Left colon (tissue), 2 donors: ENCODE measurements around the gene LPCAT2. TPM values are rescaled to one million over a fixed set of nuclear protein-coding genes. Genes with fewer than 3 reads are reported as not detected.

Source experiments
- ATAC-seq: fragments of 200-7000 bp; cut with Tn5 transposase; one replicate; pipeline ENCODE4 v1.9.1; 2020; ENCODE audit warnings: mild to moderate bottlenecking, moderate library complexity
- DNase-seq, 2 donors: peaks; one replicate each; pipeline ENCODE4 v3.0.0-alpha.2; 2020
- intact Hi-C, 2 donors: fragments of 100-400 bp; cut with DNase I in 1 of 2; cut with micrococcal nuclease in 1 of 2; formaldehyde crosslinking; loops; one replicate each; pipeline versions ENCODE4 v1.11.2 to v1.14.0; 2022; cut with DNase I, micrococcal nuclease
- long read RNA-seq: library from polyadenylated mRNA; unstranded; transcript quantifications from one replicate; pipeline ENCODE4 v2.0.0, GENCODE V29; 2021
- total RNA-seq, 2 donors: library from RNA; stranded (reverse); fragmentation: NEBNext Ultra II Directional; extraction: Animal tissue kit (Norgen Biotek cat#: 25700); gene quantifications; one replicate each; pipeline ENCODE4 v1.2.1, GENCODE V29; 2021
- donor health status: DM: no; HTN: no; CAD: no.
- donor health status: DM: yes; HTN: yes; CAD: no.

LPCAT2 gene, protein sequence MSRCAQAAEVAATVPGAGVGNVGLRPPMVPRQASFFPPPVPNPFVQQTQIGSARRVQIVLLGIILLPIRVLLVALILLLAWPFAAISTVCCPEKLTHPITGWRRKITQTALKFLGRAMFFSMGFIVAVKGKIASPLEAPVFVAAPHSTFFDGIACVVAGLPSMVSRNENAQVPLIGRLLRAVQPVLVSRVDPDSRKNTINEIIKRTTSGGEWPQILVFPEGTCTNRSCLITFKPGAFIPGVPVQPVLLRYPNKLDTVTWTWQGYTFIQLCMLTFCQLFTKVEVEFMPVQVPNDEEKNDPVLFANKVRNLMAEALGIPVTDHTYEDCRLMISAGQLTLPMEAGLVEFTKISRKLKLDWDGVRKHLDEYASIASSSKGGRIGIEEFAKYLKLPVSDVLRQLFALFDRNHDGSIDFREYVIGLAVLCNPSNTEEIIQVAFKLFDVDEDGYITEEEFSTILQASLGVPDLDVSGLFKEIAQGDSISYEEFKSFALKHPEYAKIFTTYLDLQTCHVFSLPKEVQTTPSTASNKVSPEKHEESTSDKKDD
- total RNA-seq = 10 to 100 TPM; 14.0 to 17.9 TPM
- long read RNA-seq, full-length matches to known transcripts = 6 of 7 reads
- long read RNA-seq, partial matches to known transcripts = 0 of 7 reads
- long read RNA-seq, other reads (novel, unspliced or antisense) = 1 of 7 reads

DNA sequence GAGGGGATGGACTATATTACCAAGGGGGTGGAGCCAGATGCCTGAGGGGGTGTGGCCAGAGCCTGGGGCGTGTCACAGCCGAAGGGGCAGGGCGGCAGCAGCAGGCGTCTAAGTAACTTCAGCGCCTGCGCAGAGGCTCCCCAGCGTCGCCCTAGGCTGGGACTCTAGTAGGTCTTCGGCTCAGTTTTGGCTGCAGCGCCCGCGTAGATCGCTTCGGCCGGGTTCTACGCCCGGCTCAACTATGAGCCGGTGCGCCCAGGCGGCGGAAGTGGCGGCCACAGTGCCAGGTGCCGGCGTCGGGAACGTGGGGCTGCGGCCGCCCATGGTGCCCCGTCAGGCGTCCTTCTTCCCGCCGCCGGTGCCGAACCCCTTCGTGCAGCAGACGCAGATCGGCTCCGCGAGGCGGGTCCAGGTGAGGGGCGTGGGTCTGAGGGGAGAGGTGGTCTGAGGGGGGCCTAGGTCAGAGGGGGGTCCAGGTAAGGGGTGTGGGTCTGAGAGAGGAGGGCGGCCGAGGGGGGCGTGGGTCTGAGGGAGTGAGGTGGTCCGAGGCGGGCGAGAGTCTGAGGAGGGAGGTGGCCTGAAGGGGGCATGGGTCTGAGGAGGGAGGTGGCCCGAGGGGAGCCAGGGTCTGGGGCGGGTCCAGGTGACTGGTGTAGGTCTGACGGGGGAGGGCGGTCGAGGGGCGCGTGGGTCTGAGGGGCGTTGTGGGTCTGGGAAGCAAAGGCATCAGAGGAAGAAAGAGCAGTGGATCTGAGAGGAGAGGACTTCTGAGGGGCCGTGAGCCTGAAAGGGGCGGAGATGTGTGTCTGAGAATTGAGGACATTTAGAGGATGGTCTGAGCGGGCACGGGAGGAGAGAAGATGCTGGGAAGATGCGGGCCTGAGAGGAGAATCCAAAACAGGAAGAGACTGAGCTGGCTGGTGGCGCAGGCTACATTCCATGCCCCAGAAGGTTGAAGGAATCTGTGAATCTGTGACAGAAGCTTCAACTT is at the start of gene LPCAT2:
Gene LPCAT2, plus strand, starts transcription at position 132 of the 991 bp plus-strand sequence. Its CDS starts 110 bp downstream, at position 242.
- DNase-seq (peak; percentile 86 to 91), ATAC-seq (peak; percentile 97)
- intact Hi-C loops = no loop called here

DNA sequence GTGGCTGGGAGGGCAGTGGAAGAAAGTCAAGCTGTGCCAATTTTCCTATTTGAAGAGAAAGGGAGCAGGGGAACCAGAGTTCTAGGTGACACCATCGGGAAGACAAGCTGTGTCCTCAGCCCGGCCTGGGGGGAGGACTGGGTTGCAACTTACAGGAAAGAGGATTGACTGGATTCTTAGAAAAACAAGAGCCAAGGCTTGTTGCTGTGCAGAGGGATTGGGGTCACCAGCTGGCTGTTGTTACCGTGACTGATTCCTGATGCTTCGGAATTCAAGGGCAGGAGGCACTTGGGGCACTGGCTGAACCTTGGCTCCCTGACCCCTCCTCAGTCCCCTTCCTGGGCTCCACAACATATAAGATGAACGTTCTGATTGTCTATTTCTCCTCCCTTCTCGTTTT is 46.6 kb upstream of the LPCAT2 start:
- no peak for DNase-seq
- no peak for ATAC-seq
- intact Hi-C loops = loop anchor here in 1 of 2 donors (10.0 kb wide), 1 partner anchor 243 kb away; no protein-coding TSS in a partner anchor

DNA sequence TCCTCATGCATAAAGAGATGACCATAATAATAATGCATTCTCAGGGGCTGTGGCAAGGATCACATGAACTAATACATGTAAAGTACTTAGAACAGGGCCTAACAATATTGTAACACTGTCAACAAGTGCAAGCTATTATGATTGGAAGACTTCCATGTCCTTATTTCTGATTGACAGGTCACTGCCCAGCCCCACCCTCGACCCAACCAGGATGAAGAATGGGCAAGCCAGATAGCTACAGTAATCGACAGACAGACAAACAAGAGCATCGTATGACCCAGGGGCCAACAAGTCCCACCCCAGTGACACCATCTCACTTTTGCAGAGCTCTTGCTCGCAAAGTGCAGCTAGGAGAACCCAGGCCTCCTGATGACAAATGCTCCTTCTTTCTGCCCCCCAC is 44.5 kb upstream of the LPCAT2 start:
- DNase-seq (no peak), ATAC-seq (no peak)
- intact Hi-C loops = loop anchor here in 1 of 2 donors (10.0 kb wide), 1 partner anchor 240 kb away; no protein-coding TSS in a partner anchor

DNA sequence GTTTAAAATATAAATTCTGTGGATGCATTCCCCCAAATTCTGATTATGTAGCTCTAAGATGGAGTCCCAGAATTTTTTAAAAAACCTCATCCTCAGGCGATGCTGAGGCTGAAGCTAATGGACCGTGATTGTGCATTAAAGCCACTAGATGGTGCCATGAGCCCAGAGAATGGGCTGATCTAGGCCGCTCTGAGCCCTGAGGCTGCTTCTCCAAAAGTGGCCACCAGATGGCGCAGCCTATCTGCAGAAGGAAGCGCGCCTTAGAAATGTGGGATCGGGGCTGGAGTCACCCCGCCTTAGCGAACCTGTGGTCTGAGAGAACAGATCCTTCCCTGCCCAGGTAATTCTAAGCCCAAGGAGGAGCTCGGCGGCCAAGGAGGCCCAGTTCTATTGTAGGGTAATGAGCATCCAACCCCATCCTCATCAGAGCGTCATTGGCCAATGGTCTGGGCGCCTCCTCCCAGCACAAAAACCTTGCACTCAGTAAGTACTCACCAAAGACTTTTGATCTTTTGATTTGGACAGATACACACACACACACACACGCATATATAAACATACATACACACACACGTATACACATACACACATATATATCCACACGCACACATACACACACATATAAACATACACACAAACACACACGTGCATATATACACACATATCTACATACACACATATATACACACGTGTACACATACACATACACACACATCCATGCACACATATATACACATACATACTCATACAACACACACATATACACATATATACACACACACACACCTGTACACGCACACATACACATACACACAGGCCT is 43.6 kb upstream of the LPCAT2 start:
- ATAC-seq (peak; percentile 97), DNase-seq (peak; percentile 71 to 93)

DNA sequence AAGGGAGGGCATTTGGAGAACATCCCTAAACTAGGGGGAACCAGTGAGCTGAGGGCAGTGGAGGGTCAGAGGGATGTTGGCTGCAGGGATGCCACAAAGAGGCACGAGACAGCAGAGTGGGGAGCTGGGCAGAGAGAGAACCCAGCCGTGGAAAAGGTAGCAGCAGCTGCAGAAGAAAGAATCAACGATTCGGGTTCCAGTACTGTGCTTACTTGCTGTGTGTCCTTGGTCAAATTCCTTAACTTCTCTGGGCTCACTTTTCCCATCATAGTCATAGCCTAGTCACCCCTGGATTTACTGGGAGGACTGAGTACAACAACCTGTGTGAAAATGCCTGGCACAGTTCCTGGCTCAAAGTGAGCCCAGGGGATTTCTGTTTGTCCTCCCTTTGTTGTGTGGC is 42.7 kb upstream of the LPCAT2 start:
- ATAC-seq (no peak), DNase-seq (no peak)
- intact Hi-C loops = loop anchor here (5.0 to 10.0 kb wide), 3 partner anchors 76 to 239 kb away; no protein-coding TSS in a partner anchor

More for the DNA sequence above, 43.6 kb upstream of the LPCAT2 start:
- intact Hi-C loops = loop anchor here (5.0 to 10.0 kb wide), 3 partner anchors 77 to 240 kb away; no protein-coding TSS in a partner anchor

DNA sequence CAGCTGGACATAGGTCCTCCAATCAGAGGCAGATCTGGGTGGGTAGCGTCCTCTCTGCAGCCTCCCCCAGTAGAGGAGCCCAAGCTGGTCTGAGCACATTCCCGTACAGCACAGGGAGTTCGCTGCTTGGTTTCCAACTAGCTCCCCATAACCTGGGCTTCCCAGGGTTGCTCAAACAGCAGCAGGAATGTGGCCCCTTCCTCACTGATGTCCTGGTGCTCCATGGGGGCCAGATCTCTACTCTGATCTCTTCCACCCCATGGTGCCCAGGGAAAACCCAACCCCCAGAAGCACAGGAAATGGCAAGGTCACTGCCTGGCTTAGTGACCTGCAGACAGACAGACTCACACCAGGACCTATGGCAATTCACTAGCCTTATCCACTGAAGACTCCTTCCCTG is 41.0 kb upstream of the LPCAT2 start:
- intact Hi-C loops = loop anchor here (5.0 to 10.0 kb wide), 3 partner anchors 74 to 237 kb away; no protein-coding TSS in a partner anchor
- ATAC-seq (no peak), DNase-seq (no peak)

DNA sequence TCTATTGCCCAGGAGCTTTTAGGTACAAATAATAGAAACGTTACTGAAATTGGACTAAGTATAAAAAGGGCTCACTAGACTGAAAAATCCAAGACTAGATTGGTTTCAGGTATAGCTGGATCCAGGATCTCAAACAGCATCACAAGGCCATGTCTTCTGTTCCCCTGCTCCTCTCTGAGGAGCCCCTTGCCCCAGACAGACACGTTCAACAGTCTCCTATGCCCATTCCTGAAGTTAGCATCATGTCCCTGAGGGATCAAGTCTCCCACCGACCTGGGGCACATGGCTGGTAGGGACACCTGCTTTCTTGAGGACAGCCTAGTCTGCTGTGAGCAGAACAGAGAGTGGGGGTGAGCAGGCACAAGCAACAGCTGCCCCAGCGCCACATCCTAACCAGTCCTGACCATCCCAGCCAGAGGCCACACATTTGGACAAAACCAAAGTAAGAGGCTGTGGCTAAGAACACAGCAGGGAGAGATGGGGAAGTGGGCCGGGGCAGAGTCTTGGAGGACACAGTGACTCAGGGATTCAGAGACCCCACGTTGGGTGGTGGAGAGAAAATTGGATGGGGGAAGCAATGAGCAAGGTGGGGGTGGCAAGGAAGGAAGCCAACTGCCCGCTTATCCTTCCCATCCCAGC is 40.4 kb upstream of the LPCAT2 start:
- intact Hi-C loops = loop anchor here (5.0 to 10.0 kb wide), 3 partner anchors 74 to 236 kb away; no protein-coding TSS in a partner anchor
- no peak for ATAC-seq
- no peak for DNase-seq

DNA sequence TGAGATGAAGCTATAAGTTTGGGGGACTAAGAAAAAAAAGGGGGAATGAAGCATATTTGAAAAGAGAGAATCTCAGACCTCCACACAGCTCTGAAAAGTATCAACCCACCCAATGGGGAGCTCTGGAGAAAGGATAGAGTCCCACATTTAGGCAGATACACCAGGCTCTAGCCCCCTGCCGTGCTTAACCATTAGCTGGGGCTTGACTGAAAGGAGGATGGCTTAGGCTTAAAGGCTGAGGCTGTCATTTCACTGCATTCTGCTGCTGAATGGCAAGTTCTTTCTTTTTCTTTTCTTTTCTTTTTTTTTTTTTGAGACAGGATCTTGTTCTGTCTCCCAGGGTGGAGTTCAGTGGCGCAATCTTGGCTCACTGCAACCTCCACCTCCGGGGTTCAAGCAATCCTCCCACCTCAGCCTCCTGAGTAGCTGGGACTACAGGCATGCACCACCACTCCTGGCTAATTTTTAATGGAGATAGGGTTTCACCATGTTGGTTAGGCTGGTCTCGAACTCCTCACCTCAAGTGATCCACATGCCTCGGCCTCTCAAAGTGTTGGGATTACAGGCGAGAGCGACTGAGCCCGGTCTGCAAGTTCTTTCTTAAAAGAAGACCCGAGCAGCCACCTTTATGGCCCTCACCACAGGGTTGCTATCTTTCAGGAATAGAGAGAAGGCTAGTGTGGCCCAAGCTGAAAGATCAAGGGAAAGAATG is 38.9 kb upstream of the LPCAT2 start:
- DNase-seq (no peak), ATAC-seq (no peak)
- intact Hi-C loops = loop anchor here (5.0 to 10.0 kb wide), 4 partner anchors 72 to 375 kb away; no protein-coding TSS in a partner anchor

DNA sequence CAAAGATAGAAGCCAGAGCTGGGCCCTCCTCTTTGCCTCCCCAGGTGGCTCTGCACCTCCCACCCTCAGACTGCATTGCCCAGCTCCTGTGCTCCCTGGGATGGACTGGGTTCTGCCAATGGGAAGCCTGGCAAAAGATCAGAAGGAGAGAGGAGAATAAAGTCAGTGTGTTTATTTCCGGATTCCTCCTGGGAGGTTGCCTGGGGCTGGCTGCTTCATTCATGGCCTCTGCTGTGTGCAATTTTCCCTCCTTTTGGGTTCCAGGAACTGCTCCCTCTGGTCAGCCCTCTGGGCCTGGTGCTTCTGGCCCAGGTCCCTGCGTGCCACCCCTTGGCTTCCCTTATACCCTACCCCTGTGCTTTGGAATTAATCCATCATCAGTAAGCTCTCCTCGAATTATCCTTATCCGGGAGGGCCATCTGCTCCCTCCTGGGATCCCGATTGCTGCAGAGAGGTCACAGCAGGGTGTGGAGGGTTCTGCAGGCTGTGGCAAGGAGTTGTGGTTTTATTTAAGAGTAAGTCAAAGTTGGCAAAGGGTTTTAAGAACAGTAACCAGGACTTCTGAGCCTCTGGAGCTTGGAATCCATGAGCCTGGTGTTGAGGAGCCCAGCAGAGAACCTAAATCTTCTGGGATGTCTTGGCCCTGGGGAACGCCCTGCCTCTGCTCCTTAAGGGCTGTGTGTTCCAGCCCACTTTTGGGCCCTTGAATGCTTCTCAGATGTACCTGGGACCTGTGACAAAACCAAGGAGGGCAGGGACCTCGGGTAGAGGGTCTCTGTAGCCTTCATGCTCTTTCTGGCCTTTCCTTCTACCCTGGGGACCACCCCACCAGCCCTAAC is 38.1 kb upstream of the LPCAT2 start:
- DNase-seq = no peak
- no peak for ATAC-seq
- intact Hi-C loops = loop anchor here in 1 of 2 donors (10.0 kb wide), 1 partner anchor 374 kb away; no protein-coding TSS in a partner anchor

DNA sequence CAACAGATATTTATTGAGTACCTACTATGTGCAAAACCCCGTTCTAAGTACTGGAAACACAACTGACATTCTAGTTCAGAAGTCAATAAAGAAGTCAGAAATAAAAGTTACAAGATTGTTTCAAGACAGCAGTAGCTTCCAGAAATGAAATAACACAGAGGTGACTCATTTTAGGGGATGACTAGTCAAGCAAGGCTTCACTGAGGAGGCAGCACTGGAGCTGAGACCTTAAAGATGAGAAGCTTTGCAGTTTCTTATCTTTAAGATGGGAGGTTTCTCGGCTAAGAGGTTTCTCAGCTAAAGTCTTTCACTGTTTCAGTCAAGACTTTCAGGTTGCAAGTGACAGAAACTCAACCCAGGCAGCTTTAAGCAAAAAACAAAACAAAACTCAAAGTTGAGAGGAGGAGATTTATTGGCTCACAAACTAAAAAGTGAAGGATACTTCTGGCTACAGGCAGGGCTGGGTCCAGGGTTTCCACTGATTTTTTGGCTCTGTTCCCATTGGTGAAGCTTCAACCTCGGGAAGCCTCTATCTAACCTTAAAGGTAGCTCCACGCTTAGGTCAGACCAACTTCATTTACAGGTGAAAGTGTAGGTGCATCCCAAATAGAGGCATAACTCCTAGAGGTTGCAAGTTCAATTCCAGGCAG is 37.3 kb upstream of the LPCAT2 start:
- intact Hi-C loops = loop anchor here in 1 of 2 donors (10.0 kb wide), 1 partner anchor 373 kb away; no protein-coding TSS in a partner anchor
- ATAC-seq (no peak), DNase-seq (no peak)

DNA sequence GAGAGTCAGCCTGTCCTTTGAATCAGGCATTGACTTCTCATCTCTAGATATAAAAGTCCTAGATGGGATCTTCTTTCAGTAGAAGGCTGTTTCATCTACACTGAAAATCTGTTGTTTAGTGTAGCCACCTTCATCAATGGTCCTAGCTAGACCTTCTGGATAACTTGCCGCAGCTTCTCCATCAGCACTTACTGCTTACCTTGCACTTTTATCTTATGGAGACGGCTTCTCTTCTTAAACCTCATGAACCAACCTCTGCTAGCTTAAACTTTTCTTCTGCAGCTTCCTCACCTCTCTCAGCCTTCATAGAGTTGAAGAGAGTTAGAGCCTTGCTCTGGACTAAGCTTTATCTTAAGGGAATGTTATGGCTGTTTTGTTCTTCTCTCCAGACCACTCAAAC is 35.3 kb upstream of the LPCAT2 start:
- intact Hi-C loops = loop anchor here in 1 of 2 donors (10.0 kb wide), 1 partner anchor 371 kb away; no protein-coding TSS in a partner anchor
- no peak for DNase-seq
- ATAC-seq = no peak

DNA sequence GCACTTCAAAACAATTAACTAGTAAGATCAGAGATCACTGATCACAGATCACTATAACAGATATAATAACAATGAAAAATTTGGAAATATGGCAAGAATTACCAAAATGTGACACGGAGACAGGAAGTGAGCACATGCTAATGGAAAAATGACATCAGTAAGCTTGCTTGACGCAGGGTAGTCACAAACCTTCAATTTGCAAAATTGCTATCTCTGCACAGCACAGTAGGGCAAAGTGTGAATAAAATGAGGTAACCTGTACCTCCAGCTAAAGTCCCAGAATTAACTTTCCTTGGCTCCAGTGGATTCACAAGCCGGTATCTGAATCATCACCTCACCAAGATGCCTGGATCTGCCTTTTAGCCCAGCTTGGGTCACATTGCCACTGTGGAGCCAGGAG is 34.1 kb upstream of the LPCAT2 start:
- intact Hi-C loops = loop anchor here in 1 of 2 donors (10.0 kb wide), 1 partner anchor 370 kb away; no protein-coding TSS in a partner anchor
- no peak for DNase-seq
- ATAC-seq = no peak

DNA sequence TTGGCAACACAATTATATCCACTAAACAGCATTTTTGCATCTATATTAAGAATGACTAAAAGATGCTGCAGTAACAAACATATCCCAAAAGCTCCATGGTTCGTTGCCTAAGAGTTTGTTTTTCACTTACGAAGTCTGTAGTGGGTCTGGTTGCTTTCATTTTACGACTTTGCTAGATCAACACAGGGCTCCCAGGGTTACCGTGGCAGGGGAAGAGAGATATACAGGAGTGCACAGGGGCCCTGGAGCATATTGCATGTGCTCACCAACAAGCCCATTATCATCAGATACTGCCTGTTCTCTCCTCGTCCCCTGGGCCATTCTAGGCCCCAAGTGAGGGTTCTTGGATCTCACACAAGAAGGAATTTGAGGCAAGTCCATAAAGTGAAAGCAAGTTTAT is 33.0 kb upstream of the LPCAT2 start:
- no peak for ATAC-seq
- DNase-seq = no peak
- intact Hi-C loops = loop anchor here in 1 of 2 donors (10.0 kb wide), 1 partner anchor 369 kb away; no protein-coding TSS in a partner anchor

DNA sequence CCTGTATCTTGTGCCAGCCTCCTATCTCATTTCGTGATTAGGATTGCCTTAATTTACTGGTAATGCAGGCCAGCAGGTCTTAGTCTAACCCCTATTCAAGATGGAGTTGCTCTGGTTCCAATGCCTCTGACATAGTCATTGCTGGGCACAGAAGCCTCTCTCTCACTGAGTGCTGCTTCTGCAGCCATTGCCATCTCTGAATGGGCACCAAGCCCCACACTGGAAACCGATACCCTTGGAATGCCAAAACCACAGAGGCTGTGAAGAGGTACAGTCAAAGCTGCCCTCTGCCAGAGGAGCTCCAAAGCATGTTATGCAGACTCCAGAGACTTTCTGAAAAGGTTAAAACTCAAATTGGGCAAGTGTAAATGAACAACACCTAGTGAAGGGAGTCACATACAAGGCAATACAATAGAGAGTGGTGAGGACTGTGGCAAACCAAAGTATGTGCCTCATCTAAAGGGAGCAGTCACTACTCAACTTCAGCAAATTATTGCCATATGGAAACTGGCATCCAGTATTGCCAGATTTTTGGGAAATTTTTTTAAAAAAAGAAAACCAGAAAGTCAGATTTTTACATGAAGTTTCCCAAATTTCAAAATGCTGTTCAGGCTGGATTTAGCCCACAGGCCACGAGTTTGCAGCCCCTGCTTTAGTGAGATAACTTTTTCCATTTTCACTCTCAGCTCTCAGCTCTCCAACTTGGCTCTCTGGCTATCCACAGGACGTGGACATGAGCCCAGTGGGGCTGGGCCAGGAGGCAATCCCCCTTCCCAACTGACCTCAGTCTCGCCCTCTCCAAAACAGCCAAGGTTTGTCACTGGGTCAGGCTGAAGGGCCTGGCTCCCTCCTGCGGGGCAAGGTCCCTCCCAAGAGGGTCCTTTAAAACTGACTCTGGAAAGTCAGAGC is 32.0 kb upstream of the LPCAT2 start:
- intact Hi-C loops = loop anchor here in 1 of 2 donors (10.0 kb wide), 1 partner anchor 368 kb away; no protein-coding TSS in a partner anchor
- no peak for ATAC-seq

More for the DNA sequence above, 32.0 kb upstream of the LPCAT2 start:
- DNase-seq = peak in 1 of 2 donors; percentile 37
